CD4-positive, alpha-beta memory T cell (primary cell): ENCODE measurements around the gene PRICKLE2. TPM values are rescaled to one million over a fixed set of nuclear protein-coding genes. Genes with fewer than 3 reads are reported as not detected.

Source experiments
- CTCF ChIA-PET: fragments of 350-600 bp; sonication (Branson Sonifier 250); formaldehyde crosslinking; loops from one replicate; lab custom pipeline; 2021; ENCODE audit warnings: inconsistent platforms; ENCODE audit not compliant: partially characterized antibody; lab: Charles Lee
- POLR2A ChIA-PET: fragments of 350-600 bp; sonication (Branson Sonifier 250); formaldehyde crosslinking; loops from one replicate; lab custom pipeline; 2021; ENCODE audit not compliant: partially characterized antibody; lab: Charles Lee
- DNase-seq, 5 donors: peaks; one replicate each; pipeline versions ENCODE4 v3.0.0 to v3.0.0-alpha.2; 2020 to 2022; ENCODE audit warnings: mixed read lengths in 1 of 5
- H3K27ac ChIP-seq: one replicate; pipeline ENCODE4 v1.7.0; 2013; ENCODE audit warnings: low read depth, low read length
- H3K27me3 ChIP-seq: 2 replicates; pipeline ENCODE4 v1.7.0; 2013; ENCODE audit warnings: mild to moderate bottlenecking, low read length, moderate library complexity; ENCODE audit not compliant: insufficient read depth
- H3K36me3 ChIP-seq: 2 replicates; pipeline ENCODE4 v1.7.0; 2013; ENCODE audit warnings: mild to moderate bottlenecking, low read length, moderate library complexity; ENCODE audit not compliant: insufficient read depth
- H3K4me1 ChIP-seq: 2 replicates; pipeline ENCODE4 v1.7.0; 2013; ENCODE audit warnings: mild to moderate bottlenecking, low read length, moderate library complexity; ENCODE audit not compliant: insufficient read depth
- H3K4me3 ChIP-seq, 2 donors: one replicate each; pipeline ENCODE4 v1.7.0; 2013; ENCODE audit warnings: low read length in 2 of 2, mild to moderate bottlenecking in 1 of 2
- H3K9me3 ChIP-seq, 2 donors: one replicate each; pipeline ENCODE4 v1.7.0; 2013; ENCODE audit warnings: low read length in 2 of 2, control low read depth in 1 of 2; ENCODE audit not compliant: control insufficient read depth in 1 of 2
- H3K27ac Mint-ChIP-seq, 7 donors: one replicate each; pipeline ENCODE4 v1.8.0; 2020 to 2021; ENCODE audit warnings: mixed read lengths in 7 of 7, mild to moderate bottlenecking in 6 of 7, inconsistent platforms in 3 of 7, moderate library complexity in 3 of 7
- H3K27me3 Mint-ChIP-seq, 2 donors: one replicate each; pipeline ENCODE4 v1.8.0; 2020 to 2021; ENCODE audit warnings: mixed read lengths in 2 of 2
- H3K36me3 Mint-ChIP-seq, 2 donors: one replicate each; pipeline ENCODE4 v1.8.0; 2020 to 2021; ENCODE audit warnings: mixed read lengths in 2 of 2, inconsistent platforms in 1 of 2, mild to moderate bottlenecking in 1 of 2
- H3K4me1 Mint-ChIP-seq, 4 donors: one replicate each; pipeline ENCODE4 v1.8.0; 2020 to 2021; ENCODE audit warnings: mixed read lengths in 4 of 4, mild to moderate bottlenecking in 1 of 4
- H3K4me3 Mint-ChIP-seq, 8 donors: one replicate each; pipeline ENCODE4 v1.8.0; 2020 to 2021; ENCODE audit warnings: mixed read lengths in 8 of 8, mild to moderate bottlenecking in 7 of 8, moderate library complexity in 6 of 8, inconsistent platforms in 3 of 8
- H3K9me3 Mint-ChIP-seq, 8 donors: one replicate each; pipeline ENCODE4 v1.8.0; 2020 to 2021; ENCODE audit warnings: mixed read lengths in 8 of 8, mild to moderate bottlenecking in 5 of 8, inconsistent platforms in 3 of 8, moderate library complexity in 1 of 8
- intact Hi-C: fragments of 100-400 bp; cut with micrococcal nuclease; formaldehyde crosslinking; loops from one replicate; pipeline ENCODE4 v1.15.1; 2023
- polyA plus RNA-seq, 2 donors: library from polyadenylated mRNA; unstranded; fragments of 300-500 nt; fragmentation: Illumina TruSeq; gene quantifications; one replicate each; pipeline ENCODE4 v1.2.3, GENCODE V29; 2021
- total RNA-seq, 2 experiments: library from RNA; stranded (reverse); gene quantifications; one replicate each; pipeline ENCODE4 v1.2.3, GENCODE V29; 2021

PRICKLE2 gene
- total and polyA plus RNA-seq, 4 experiments from 2014 or later = not detected

DNA sequence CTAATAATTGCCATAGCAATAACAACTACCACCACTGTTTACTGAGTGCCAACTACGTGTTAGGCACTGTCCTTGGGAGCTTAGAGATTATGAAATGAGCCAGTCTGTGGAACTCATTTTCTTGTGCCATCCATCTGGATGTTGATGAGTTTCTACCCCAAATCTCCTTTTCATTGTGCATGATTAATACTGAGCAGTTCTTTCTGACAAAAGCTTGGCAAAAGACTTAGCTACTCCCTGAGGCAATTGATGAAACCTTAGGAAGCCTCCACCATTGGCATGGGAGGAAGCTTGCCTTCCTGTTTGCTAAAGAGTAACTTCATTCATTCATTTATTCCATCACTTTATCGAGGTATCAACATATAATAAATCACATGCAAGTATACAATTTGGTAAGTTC is 39.8 kb downstream of the PRICKLE2 start:
- H3K9me3 Mint-ChIP-seq = peaks cover 0 to 4% (median 0%) of the 10 kb centered on the region in 8 donors
- H3K4me1 Mint-ChIP-seq = no peaks in the 10 kb centered on the region
- CTCF ChIA-PET = no interaction called here
- H3K27ac ChIP-seq = no peak overlapping the region
- no peak overlapping the region for H3K4me3 Mint-ChIP-seq
- no peak overlapping the region for H3K27ac Mint-ChIP-seq
- intact Hi-C loops = no loop called here
- DNase-seq = no peak
- POLR2A ChIA-PET = no interaction called here
- H3K27me3 ChIP-seq = no peaks in the 10 kb centered on the region
- H3K27me3 Mint-ChIP-seq = peaks cover 3 to 8% of the 10 kb centered on the region in 2 donors
- no peaks in the 10 kb centered on the region for H3K36me3 ChIP-seq
- no peaks in the 10 kb centered on the region for H3K4me1 ChIP-seq
- H3K9me3 ChIP-seq = no peaks in the 10 kb centered on the region
- H3K4me3 ChIP-seq = no peak overlapping the region
- no peaks in the 10 kb centered on the region for H3K36me3 Mint-ChIP-seq

GRCh38 chr3:64184621-64185020 is 40.6 kb downstream of the PRICKLE2 start:
- CTCF ChIA-PET = no interaction called here
- Histone ChIP-seq H3K9me3 (no peaks in the 10 kb centered on the region), H3K27ac (no peak overlapping the region), H3K4me1 (no peaks in the 10 kb centered on the region), H3K4me3 (no peak overlapping the region), H3K36me3 (no peaks in the 10 kb centered on the region), H3K27me3 (no peaks in the 10 kb centered on the region)
- no peak for DNase-seq
- Mint-ChIP-seq H3K36me3 (no peaks in the 10 kb centered on the region), H3K9me3 (peaks cover 0 to 4% (median 0%) of the 10 kb centered on the region in 8 donors), H3K4me1 (no peaks in the 10 kb centered on the region), H3K27ac (no peak overlapping the region), H3K27me3 (peaks cover 3 to 10% of the 10 kb centered on the region in 2 donors), H3K4me3 (no peak overlapping the region)
- intact Hi-C loops = no loop called here
- POLR2A ChIA-PET = no interaction called here

DNA sequence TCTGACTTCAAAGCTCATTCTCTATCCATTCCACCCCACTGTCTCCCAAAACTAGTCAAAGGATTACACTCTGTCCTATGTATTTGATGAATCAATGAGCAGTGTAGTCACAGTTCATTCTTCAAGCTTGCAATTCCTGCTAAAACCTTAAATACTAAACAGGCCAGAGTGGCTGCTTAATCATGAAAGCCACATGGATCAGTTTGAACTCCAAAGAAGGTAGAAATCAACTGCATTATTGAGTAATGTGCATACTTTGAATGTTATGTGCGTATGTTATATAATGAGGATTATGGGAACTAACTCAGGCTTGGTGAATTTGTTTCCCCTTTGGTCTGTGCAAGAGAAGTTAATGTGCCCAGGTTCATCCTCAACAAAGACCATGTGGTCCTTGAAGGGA is 45.4 kb downstream of the PRICKLE2 start:
- intact Hi-C loops = no loop called here

GRCh38 chr3:64179249-64179648 is 46.0 kb downstream of the PRICKLE2 start:
- POLR2A ChIA-PET = no interaction called here

More for the DNA sequence above, 45.4 kb downstream of the PRICKLE2 start:
- ChIA-PET POLR2A (no interaction called here), CTCF (no interaction called here)
- no peaks in the 10 kb centered on the region for H3K36me3 Mint-ChIP-seq
- H3K9me3 Mint-ChIP-seq = peaks cover 0 to 4% (median 0%) of the 10 kb centered on the region in 8 donors
- H3K27ac Mint-ChIP-seq = no peak overlapping the region
- Histone ChIP-seq H3K4me3 (no peak overlapping the region), H3K4me1 (no peaks in the 10 kb centered on the region), H3K27ac (no peak overlapping the region), H3K27me3 (no peaks in the 10 kb centered on the region), H3K36me3 (no peaks in the 10 kb centered on the region), H3K9me3 (no peaks in the 10 kb centered on the region)
- no peaks in the 10 kb centered on the region for H3K4me1 Mint-ChIP-seq
- no peak overlapping the region for H3K4me3 Mint-ChIP-seq
- peaks cover 2 to 17% of the 10 kb centered on the region in 2 donors for H3K27me3 Mint-ChIP-seq
- DNase-seq = no peak

DNA sequence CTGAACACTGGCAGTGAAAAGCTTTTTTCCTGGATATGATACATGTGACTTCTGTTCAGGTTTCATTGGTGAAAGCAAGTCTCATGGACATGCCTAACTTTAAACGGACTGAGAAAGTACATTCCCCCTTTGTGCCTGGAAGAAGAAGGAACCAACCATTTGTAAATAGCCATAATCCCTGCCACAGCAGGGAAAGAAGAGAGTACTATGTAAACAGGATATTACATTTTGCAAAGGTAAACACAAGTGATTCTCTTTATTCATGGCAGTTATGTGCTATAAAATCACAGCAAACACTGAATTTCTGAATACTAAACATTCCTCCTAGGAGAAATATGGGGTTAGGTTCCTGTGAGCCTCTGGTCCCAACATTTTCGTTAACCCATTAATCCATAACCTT is 46.8 kb downstream of the PRICKLE2 start:
- Mint-ChIP-seq H3K27me3 (peaks cover 5 to 17% of the 10 kb centered on the region in 2 donors), H3K27ac (no peak overlapping the region), H3K9me3 (peaks cover 0 to 5% (median 0%) of the 10 kb centered on the region in 8 donors), H3K4me1 (no peaks in the 10 kb centered on the region), H3K4me3 (no peak overlapping the region), H3K36me3 (no peaks in the 10 kb centered on the region)
- H3K27ac ChIP-seq = no peak overlapping the region
- no peaks in the 10 kb centered on the region for H3K36me3 ChIP-seq
- POLR2A ChIA-PET = no interaction called here
- DNase-seq = no peak
- CTCF ChIA-PET = no interaction called here
- H3K4me1 ChIP-seq = no peaks in the 10 kb centered on the region
- H3K9me3 ChIP-seq = no peaks in the 10 kb centered on the region
- H3K27me3 ChIP-seq = no peaks in the 10 kb centered on the region
- H3K4me3 ChIP-seq = no peak overlapping the region
- intact Hi-C loops = no loop called here

More at GRCh38 chr3:64179249-64179648, 46.0 kb downstream of the PRICKLE2 start:
- no peaks in the 10 kb centered on the region for H3K9me3 ChIP-seq
- Mint-ChIP-seq H3K9me3 (peaks cover 0 to 4% (median 0%) of the 10 kb centered on the region in 8 donors), H3K4me1 (no peaks in the 10 kb centered on the region), H3K27me3 (peaks cover 2 to 17% of the 10 kb centered on the region in 2 donors), H3K27ac (no peak overlapping the region), H3K4me3 (no peak overlapping the region), H3K36me3 (no peaks in the 10 kb centered on the region)
- H3K4me3 ChIP-seq = no peak overlapping the region
- H3K27ac ChIP-seq = no peak overlapping the region
- no peaks in the 10 kb centered on the region for H3K4me1 ChIP-seq
- no peaks in the 10 kb centered on the region for H3K36me3 ChIP-seq
- no peaks in the 10 kb centered on the region for H3K27me3 ChIP-seq
- CTCF ChIA-PET = no interaction called here
- intact Hi-C loops = no loop called here
- DNase-seq = no peak

- H3K27ac ChIP-seq = no peak overlapping the region
- ChIA-PET CTCF (no interaction called here), POLR2A (no interaction called here)
- peaks cover 3 to 14% of the 10 kb centered on the region in 2 donors for H3K27me3 Mint-ChIP-seq
- H3K4me3 ChIP-seq = no peak overlapping the region
- no peaks in the 10 kb centered on the region for H3K27me3 ChIP-seq
- H3K4me1 ChIP-seq = no peaks in the 10 kb centered on the region
- no peak for DNase-seq
- H3K4me3 Mint-ChIP-seq = no peak overlapping the region
- no peaks in the 10 kb centered on the region for H3K4me1 Mint-ChIP-seq
- peaks cover 0 to 5% (median 0%) of the 10 kb centered on the region in 8 donors for H3K9me3 Mint-ChIP-seq
- no peaks in the 10 kb centered on the region for H3K36me3 ChIP-seq
- H3K27ac Mint-ChIP-seq = no peak overlapping the region
- intact Hi-C loops = no loop called here
- H3K36me3 Mint-ChIP-seq = no peaks in the 10 kb centered on the region
- no peaks in the 10 kb centered on the region for H3K9me3 ChIP-seq
These were observed 48.7 kb downstream of the PRICKLE2 start for GRCh38 chr3:64176461-64176996.

GRCh38 chr3:64174328-64174727 is 50.9 kb downstream of the PRICKLE2 start:
- no peak overlapping the region for H3K4me3 ChIP-seq
- Mint-ChIP-seq H3K36me3 (no peaks in the 10 kb centered on the region), H3K4me3 (no peak overlapping the region), H3K4me1 (no peaks in the 10 kb centered on the region), H3K27me3 (peaks cover 5 to 7% of the 10 kb centered on the region in 2 donors), H3K27ac (no peak overlapping the region), H3K9me3 (peaks cover 0 to 5% (median 0%) of the 10 kb centered on the region in 8 donors)
- no peaks in the 10 kb centered on the region for H3K4me1 ChIP-seq
- ChIA-PET POLR2A (no interaction called here), CTCF (no interaction called here)
- no peak for DNase-seq
- intact Hi-C loops = no loop called here
- no peaks in the 10 kb centered on the region for H3K27me3 ChIP-seq
- H3K36me3 ChIP-seq = no peaks in the 10 kb centered on the region
- H3K27ac ChIP-seq = no peak overlapping the region
- H3K9me3 ChIP-seq = no peaks in the 10 kb centered on the region
